RPMI7951 (cell line): ENCODE data around the gene CNOT8. TPM values are rescaled to one million over a fixed set of nuclear protein-coding genes. Genes with fewer than 3 reads are reported as not detected.
"Not testable (repeated sequence)": the region's sequence is repeated elsewhere in the genome, so short reads cannot be mapped to it uniquely, and the experiment has no call there.

ENCODE experiments used
- DNase-seq: peaks from one replicate; pipeline ENCODE4 v3.0.0-alpha.2; 2012; ENCODE audit warnings: low read depth
- total RNA-seq: library from RNA; depleted of rRNA; stranded (reverse); fragments of >200 nt; shearing (Covaris generic); gene quantifications from 2 replicates; pipeline ENCODE4 v1.2.3, GENCODE V29; 2014

CNOT8 gene
- total RNA-seq, 1 experiment from 2014 or later = 60.0 TPM

DNA sequence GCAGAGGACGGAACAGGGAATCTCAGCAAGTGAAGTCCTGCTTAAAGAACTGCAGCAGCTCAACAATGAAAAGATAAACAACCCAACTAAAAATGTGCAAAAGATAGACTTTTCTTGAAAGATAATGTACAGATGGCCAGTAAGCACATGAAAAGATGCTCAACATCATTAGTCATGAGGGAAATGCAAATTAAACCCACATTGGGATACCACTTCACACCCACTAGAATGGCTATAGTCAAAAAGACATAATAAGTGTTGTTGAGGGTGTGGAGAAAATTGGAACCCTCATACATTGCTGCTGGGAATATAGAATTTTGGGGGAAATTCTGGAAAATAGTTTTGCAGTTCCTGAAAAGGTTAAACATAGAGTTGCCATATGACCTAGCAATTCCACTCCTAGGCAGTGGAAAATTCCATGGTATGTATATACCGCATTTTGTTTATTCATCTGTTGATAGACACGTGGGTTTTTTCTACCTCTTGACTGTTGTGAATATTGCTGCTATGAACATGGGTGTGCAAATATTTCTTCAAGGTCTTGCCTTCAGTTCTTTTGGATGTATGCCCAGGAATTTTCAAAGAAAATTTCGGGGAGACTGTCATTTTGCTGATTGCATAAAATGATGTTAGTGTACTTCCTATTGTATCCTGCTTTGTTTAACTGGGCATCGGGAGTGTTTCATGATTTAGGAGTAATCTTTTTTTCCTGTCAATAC is 7.2 kb downstream of the CNOT8 start:
- DNase-seq = no peak

DNA sequence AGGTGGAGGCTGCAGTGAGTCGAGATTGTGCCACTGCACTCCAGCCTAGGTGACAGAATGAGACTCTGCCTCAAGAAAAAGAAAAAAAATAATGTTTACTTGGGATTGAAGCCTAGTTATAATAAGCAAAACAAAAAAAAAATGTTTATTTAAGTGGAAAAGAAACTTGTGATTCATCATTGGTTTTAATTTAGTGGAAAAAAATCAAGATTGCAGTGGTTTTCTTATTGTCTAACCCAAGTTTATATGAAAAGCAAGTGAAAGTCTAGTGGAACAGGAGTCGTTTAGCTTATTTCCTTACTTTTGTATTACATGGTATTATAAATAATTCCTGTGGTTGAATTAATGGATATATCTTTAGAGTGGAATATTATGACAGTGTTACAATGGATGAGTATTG is 8.4 kb downstream of the CNOT8 start:
- no peak for DNase-seq

DNA sequence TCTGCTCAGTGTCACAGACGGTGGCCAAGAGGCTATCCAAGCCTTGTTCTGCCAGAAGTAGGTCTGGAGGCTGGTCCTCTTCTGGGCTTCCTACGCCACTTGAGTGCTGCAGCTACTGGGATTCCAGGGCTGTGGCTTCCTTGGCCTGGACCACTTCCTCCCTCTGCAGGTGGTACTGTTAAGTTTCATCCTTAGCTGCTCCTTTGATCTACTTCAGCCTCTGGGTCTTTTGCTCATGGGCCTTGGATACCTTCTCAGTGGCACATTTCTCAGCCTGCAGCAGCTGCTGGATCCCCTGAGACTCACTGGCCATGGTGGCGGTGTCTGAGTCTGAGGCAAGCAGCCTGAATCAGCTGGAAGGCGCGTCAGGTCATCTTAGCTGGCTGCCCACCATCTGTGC is 10.3 kb downstream of the CNOT8 start:
- no peak for DNase-seq

DNA sequence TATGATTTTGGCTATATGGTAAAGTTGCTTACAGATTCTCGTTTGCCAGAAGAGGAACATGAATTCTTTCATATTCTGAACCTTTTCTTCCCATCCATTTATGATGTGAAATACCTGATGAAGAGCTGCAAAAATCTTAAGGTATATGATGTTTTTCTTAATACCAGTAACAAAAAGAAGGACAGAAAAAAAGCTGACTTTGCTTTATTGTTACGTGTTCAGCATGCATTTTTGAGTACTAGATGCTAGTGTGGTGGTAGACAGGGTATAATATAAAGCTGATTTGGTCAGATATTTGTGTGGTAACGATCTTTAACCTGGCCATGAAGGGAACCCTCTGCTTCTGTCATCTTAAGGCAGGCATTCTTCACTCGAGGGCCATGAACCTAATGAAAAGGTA is 13.3 kb downstream of the CNOT8 start:
- DNase-seq = no peak

DNA sequence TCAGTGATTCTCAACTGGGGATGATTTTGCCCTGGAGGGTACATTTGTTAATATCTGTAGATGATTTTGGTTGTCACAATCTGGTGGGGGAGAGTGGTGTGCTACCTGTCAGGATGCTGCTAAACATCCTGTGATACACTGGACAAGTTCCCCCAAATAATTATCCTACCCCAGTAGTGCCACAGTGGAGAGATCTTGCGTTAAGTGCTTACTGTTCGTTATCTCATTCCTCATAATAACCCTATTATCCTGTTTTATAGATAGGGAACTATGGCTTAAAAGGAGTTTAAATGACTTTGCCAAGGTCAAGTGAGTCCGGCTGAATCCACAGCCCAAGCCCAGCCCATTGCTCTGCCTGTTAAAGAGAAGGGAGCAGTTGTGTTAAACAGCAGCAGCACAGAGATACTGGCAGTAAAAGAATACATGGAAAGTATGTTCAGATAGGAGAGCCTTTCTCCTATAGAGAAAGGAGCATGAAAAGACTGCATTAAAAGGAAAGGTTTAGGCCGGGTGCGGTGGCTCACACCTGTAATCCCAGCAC is 15.4 kb downstream of the CNOT8 start:
- DNase-seq = no peak

DNA sequence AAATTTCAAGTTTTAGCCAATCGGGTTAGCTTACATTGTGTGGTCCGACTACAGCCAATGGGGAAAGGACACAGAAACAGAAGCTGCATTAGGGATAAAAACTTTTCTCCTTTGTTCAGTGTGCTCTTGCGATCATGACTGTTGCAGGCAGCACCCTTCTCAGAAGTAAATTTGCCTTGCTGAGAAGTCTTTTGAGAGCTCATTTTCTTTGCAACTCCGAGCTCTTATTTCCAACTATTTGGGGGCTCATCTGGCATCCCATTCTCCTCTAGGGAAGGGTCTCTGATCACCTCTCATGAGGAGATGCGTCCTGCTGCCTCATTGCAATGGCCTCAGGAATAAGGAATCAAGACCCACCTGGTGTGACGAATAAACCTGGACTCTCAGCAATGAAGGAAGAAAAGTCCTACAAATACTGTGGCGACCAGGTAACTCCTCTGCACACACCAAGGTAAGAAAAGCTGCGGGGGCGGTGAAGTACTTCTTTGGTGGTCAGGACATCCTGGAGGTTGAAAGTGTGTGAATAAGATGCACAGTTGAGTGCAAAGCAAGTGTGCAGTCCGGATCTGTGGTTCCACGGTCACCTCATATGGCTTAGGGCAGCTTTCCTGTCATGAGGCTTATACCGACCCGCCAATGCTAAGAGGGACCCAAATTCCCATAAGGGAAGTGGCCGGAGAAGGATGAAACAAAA is 20.4 kb downstream of the CNOT8 start:
- no peak for DNase-seq

DNA sequence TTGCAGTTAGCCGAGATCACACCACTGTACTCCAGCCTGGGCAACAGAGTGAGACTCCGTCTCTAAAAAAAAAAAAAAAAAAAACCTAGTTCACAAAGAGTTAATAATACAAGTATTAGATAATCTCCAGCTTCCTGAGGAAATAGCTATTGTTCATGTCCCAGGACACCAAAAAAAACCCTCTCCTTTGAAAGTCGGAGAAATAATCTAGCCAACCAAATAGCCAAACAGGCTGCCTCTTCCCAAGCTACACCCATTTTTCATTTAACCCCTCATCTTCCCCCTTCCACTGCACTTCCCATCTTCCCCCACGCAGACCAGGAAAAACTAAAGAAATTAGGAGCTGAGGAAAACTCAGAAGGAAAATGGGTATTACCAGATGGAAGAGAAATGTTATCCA is 23.6 kb downstream of the CNOT8 start:
- DNase-seq = no peak

DNA sequence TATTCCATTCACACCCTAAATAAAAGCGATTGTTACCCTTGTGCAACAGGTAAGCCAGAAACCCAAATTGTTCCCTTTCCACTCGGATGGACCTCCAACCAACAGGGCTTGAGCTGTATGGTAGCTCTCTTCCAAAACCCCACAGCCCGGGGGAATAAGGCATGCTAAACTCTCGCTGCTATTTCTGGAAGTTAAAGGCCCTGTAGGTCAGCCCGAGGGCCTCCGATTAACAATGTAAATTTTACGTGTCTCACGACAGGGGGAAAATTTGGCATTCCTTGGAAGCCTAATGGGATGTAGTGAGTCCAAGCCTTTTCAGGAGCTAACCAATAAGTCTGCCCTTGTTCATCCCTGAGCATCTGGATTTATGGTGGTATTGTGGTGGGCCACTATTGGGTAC is 26.0 kb downstream of the CNOT8 start:
- DNase-seq = no peak

DNA sequence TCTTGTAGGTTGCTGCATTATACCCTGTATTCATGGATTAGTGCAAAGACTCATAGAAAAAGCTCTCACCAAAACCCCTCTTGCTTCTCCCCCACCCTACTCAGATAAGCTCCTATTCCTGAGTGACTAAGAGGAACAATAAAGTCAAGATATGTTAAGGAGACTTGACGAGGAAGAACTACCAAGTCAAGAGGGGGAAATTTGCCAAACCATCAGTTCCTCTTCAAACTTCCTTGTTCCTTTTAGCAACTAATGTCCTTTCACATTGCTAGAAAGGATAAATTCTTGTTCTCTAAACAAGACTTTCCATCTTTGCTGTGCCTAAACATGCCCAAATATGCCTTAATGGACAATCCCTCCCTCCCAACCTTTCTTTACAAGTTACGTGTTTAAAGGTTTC is 27.0 kb downstream of the CNOT8 start:
- DNase-seq = no peak

DNA sequence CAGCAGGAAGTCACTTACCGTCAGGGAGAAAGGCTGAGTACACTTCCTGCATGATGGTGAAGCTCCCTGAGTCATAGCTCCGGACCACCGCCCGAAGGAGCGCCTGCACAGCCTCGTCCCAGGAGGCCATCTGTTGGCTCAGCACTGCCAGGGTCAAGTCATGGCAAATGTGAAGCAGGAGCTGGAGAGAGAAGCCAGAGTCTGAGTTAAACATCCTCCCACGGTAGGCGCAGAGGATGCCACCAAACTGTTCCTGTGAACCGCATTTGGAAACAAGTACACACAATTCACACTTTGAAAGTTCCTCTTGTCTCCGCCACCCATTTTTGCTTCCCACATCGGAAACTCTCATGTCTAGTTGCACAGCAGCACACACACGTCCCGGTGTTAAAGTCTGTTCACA is 33.9 kb downstream of the CNOT8 start:
- no peak for DNase-seq

DNA sequence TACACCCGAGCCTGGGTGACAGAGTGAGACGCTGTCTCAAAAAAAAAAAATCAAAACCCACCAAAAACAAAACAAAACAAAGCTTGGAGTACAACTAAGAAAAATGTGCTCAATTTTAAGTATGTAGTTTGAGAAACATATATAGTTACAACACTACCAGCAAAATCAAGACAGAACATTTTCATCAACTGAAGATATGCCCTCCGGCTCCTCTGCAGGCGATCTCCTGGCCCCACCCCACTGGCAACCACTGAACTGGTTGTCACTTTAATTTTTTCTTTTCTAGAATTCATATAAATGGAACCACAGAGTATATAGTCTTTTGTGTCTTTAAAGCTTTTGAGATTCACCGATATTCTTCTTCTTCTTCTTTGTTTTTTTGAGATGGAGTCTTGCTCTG is 35.0 kb downstream of the CNOT8 start:
- DNase-seq = no peak

DNA sequence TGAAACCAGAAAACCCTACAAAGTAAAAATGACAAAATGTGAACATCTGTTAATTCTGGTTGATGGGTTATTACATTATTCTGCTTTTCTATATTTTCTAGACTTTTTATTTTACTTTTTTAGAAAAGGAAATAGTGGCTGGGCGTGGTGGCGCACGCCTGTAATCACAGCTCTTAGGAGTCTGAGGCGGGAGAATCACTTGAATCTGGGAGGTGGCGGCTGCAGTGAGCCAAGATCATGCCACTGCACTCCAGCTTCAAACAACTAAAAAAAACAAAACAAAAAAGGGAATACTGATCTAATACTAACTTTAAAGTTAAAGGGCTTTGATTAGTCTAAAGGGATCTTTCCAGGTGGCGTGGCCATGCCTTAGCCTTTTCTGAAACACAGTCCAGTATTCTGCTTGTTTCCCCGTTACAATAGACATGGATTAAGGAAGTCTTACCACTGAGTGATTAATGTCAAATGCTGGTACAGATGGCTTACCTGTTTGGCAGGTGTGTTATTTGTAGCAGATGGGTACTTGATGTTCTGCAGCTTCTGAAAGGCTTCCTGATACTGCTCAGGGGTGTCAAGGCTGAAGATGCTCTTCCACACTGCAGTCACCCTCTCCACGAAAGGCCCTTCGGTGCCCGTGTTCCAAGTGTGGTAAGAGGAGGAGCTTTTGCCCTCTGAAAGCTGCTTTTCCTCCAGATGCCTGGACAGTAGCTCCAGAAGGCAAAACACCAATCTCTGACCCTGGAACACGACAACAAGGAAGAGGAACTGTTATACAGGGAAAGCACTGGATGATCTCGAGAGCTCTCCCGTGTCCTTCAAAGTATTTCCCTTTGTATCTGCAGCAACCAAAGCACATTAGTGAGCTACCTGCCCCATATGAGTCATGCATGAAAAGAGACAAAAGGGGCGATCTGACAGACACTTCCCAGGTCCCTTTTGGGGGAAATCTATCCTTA is 37.5 kb downstream of the CNOT8 start:
- no peak for DNase-seq

DNA sequence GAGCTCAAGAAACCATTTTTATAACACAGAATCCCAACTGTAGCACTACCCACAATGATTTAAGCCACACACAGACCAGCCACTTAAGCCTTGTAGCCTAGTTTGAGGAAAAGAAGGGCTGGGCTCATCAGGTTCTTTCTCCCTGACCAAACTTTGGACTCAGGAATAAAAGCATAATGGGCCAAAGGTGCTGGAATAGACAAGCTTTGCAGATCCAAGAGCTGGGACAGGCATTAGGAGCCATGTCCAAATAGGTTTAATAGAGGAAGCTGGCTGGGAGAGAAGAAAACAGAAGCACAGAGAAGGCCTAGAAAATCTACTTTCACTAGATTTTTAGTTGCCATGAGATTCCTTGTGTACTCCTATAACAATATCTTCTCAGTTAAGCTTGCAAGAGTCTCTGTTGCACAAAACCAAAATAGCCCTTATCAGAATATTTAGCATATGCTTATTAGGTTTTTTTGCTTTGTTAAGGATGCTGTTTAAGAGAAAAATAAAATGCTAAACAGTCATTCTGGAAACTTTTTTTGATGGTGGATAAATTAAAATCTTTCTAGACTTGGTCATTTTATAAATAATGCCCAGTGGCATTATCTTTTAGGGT is 38.2 kb downstream of the CNOT8 start:
- no peak for DNase-seq

DNA sequence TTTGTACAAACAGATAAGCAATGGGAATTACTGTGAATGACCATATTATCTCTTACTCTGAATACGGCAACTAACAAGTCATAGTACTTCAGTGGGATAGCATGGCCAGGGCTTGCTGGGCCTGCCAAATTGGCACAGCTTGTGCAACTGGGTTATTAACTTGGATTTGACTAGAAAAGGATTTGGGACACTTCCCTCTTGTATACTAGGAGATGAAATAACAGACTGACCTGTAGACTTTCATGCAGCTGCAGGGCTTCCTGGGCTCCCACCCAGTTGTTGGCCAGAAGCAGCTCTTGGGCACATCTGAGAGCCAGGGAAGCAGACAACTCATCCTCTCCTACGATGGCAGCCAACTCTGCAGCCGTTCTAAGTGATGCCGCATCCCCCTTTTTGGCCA is 39.8 kb downstream of the CNOT8 start:
- DNase-seq = no peak

DNA sequence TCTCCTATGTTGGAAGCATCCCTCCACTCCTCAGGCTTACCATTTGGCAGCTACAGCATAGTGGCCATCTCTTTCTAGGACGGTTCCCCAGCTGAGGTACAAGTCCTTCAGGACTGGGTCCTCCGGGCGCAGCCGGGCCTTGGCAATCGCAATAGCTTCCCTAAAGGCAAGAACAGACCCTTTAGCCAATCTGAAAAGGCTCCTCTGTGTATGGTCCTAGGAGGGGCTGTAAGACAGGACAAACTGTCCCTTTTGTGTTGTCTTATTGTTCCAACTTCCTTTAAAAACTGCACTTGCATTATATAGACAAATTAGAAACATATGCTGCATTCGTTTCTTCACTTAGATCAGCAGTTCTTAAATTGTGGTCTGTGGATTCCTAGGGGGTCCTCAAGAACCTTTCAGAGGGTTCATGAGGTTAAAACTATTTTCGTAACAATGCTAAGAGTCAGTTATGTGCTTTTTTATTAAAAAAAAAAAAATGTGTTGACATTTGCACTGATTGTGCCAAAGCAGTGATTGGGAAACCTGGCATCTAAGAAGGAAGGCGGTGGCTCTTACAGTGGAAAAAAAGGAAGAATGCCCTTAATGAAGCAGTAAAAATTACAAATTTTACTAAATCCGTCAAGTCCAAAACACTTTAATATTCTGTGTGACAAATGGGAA is 40.9 kb downstream of the CNOT8 start:
- DNase-seq = no peak

DNA sequence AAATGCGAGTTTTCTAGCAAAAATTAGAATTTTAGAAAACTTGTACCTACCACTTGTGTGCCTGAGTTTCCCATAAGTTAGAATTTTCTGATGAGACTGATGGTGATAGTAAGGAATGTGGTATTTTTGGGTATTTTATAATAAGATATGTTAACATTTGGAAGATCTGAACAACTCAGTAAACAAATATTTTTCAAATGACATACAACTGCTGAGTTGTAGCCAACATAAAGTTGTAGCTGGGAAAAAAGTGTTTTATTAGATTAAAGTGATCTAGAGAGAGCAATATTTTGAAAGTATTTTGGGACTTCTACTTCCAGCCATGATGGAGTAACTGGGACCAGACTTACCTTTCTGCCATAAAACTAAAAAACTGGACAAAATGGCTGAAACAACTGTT is 41.6 kb downstream of the CNOT8 start:
- no peak for DNase-seq

DNA sequence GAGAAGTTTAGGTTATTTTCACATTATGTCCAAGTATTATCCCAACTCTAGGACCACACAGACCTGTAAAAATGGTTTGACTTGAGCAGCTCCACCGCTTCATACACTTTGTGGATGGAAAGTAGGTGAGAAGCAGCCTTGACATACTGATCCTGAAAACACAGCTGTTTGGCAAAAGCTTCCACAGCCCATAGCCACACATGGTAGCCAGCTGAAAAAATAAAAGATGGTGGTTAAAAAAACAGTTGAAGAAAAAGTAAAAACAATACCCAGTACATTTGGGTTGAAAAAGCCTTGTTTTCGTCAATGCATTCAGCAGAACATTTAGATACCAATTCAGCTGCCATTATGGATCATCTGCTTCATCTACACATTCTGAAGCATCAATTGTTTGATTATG is 42.8 kb downstream of the CNOT8 start:
- DNase-seq = no peak

DNA sequence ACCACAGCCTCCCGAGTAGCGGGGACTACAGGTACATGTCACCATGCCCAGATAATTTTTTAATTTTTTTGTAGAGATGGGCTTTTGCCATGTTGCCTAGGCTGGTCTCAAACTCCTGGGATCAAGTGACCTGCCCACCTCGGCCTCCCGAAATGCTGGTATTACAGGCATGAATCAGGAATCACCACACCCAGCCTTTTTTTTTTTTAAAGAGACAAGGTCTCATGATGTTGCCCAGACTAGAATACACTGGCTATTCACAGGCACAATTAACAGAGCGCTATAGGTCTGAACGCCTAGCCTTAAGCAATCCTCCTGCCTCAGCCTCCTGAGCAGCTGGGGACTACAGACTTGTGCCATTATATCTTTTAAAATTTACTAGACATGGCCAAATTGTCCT is 43.5 kb downstream of the CNOT8 start:
- DNase-seq = no peak

DNA sequence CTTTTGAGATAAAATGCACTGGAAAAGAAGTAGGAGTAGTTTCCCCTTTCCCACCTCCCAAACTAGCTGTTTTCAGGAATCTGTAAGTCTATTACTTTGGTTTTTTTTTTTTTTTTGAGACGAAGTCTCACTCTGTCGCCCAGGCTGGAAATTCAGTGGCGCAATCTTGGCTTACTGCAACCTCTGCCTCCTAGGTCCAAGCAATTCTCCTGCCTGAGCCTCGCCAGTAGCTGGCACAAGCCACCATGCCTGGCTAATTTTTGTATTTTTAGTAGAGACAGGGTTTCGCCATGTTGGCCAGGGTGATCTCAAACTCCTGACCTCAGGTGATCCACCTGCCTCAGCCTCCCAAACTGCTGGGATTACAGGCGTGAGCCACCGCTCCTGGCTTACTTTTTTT is 47.2 kb downstream of the CNOT8 start:
- not testable (repeated sequence) for DNase-seq

DNA sequence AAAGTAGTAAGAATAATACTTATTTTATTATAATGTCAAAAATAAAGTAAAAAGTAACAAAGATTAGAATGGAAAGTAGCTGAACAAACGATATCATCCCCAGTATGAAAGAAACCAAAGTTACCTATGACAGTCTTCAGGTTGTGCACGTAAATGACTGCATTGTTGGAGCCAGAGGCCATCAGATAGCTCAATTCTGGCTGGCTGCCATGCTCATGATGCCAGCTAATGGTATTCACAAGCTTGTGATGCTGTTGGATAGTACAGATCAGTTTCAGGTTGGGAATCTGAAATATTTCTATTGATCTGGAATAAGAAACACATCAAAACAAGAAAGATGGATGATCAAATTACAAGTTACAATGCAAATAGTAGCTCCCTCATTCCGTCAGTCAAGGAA is 58.4 kb downstream of the CNOT8 start:
- DNase-seq = no peak

DNA sequence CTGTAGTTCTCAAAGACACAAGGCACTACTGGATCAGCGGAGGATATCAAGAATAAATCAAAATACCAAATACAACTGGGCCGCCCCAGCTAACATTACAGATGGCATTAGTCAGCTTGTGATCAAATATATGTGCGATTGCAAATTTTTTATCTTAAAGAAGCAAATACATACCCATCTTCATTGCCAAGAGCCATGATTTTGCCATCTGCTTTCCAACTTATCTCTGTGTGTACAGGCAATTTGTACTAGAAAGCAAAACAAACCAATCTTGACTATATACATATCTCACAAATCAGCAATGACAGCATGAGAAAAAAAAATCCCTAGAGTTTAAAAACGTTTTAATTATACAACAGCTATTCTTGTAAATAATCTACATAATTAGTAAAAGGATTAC is 59.3 kb downstream of the CNOT8 start:
- DNase-seq = no peak
